HG03103 (cell line): ENCODE results near the gene ELMOD1.

ENCODE experiments used
- ATAC-seq: cut with Tn5 transposase; IDR thresholded peaks from one replicate; pipeline ENCODE4 v1.9.1; 2021; ENCODE audit warnings: low read depth; ENCODE audit not compliant: unreplicated experiment

ELMOD1 gene

DNA sequence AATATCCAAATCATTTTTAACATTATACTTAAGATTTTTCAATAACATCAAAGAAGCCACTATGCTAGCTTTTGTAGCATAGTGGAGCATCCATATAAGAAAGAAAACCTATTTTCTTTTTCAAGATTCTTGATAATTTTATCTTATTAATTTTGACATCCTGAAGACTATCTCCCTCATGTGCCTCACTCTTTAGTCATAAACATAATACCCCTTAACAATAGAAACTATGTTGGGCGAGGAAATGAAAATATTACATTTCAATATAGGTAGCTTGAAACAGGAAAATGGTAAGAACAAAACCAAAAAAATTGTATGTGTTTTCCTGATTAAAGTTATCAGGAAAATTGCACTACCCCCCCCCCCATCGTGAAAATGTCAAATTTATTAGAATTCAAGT, 40.1 kb downstream of the ELMOD1 start:
- ATAC-seq: no peak

DNA sequence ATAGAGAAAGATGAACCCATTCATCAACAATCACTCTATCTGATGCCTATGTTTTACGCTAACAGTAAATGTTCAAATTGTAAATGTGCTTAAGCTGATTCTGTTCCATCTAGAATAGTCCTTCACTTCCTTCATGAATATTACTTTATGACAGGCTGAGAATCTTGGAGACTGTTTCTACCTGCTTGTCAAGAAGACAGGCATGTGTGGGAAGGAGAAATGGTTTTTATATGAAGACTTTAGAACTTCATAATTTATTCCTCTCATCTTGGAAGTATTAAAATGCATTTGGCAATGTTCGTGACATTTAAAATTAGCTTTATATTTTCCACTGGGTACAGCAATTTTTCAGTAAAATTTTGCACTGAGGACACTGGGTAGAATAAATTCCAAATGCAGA, 41.0 kb downstream of the ELMOD1 start:
- no peak for ATAC-seq

DNA sequence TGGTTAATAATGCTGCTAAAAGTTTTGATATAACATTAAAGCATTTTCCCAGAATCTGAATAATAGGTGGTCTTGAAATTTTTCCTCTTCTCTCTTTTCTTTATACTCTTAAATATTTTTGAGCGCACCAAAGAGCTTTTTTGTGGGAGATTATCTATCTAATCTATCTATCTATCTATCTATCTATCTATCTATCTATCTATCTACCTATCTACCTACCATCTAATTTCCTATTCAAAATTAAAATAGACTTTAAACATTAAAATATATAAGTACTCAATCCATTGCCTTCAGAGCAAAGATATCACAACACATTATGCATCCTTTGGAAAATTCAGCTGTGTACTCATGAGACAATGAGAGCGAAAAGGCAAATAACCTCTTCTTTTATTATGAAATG, 55.8 kb downstream of the ELMOD1 start:
- ATAC-seq: no peak

DNA sequence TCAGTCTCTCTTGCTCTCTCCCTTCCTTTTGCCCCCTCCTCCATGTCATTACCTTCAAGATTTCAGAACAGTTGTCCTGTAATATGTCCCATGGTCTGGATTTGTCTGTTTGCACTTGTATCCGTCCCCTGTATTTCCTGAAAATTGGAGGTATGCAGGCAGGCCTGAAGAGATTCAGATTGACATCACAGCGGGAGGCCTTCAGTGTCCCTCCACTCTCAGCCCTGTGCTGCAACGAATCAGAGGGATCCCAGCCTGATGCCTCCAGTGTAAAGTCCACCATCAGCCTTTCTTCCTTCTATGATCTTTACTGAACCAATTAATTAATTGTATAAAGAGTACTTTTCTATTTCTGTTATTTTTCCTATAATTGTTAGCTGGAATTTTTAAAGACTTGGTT, 57.3 kb downstream of the ELMOD1 start:
- ATAC-seq: no peak

DNA sequence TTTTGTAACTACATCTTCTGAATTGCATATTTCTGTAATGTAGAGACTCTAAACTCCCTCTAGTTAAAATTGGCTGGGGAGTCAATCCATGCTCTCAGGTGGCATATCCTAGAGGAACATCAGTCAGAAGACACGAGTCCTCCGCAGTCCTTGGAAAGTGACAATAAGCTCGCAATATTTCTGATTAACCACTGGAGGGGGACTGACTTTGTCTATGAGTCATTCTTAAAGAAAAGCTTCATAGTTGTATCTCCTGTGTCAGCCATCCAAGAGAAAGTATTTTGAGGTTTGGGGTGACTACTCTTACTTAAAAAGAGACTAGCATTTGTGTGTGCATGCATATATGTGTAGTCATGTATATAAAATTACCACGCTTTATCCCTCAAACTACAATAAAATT, 60.7 kb downstream of the ELMOD1 start:
- ATAC-seq: no peak

DNA sequence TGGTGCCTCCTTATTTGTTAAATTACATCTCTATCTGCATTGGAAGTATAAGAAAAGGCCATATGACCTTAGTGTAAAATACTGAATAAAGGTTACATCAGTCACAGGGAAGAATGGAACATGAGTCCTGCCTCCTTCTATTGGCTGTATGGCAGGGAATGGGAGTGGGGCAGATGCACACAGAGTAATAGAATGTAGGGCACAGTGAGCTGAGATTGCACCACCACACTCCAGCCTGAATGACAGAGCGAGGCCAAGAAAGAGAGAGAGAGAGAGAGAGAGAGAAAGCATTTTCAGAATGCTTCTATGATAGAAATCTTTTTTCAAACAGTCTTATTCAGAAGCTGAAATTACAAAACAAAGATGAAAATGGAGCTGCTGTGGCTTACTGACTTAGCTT, 62.1 kb downstream of the ELMOD1 start:
- no peak for ATAC-seq

DNA sequence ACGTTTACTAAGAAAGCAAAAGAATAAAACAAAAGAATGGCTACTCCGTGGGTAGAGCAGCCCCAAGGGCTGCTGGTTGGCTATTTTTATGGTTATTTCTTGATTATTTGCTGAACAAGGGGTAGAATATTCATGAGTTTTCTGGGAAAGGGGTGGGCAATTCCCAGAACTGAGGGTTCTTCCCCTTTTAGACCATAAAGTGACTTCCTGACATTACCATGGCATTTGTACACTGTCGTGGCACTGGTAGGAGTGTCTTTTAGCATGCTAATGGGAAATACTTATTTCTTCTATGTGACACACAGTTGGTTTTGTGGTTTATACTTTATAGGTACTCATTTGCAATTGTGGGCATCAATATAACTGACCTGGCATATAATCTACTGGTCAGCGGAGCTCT, 64.7 kb downstream of the ELMOD1 start:
- ATAC-seq: no peak

DNA sequence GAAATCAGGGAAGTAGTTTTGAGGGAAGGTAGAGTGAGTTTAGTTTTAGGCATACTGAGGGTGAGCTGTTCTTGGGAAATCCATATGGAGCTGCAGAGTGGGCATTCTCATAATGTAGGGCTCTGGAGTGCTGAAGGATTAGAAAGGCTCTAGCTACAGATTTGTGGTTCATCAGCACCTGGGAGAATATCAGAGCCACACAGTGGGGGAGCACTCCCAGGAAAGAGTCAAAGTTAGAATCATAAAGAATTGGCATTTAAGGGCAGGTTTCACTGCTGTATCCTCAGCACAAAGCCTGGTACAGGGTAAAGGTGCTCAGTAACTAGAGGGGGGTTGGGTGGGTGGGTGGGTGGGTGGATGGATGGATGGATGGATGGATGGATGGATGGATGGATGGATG, 68.4 kb downstream of the ELMOD1 start:
- ATAC-seq: no peak

DNA sequence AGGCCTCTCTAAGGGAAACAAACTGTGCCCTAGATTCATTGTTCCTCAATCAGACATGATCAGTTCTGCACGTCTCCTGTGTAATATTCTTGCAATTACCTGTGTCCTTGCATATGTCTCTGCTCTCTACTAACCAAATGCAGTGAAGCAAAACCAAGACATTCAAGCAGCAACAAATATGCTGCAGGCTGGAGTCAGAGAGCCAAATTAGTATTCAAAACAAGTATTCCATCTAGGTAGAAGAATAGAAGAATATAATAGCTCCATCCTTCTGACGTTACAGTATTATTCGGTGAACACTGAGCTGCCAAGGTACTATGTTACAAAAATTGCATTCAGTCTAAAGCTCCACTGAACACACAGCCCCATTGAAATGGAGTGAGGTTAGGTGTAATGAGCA, 69.1 kb downstream of the ELMOD1 start:
- ATAC-seq: no peak

DNA sequence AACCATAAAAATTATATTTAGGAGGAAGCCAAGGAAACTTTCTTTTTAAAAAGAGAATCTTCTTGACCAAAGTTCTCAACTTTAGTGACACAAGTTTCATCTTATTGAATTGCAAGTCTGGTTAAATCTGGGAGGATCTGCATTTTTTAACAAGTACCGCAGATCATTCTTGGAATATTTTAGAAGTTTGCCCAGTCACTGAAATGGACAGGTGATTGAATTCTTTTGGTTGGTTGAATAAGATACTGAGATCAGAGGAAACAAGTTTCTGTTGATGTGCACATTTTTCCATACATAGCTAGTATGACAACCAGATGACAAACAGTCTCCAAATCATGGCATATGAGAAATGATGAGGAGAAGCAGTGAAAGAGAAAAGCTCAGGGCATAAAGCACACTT, 70.7 kb downstream of the ELMOD1 start:
- ATAC-seq: no peak

DNA sequence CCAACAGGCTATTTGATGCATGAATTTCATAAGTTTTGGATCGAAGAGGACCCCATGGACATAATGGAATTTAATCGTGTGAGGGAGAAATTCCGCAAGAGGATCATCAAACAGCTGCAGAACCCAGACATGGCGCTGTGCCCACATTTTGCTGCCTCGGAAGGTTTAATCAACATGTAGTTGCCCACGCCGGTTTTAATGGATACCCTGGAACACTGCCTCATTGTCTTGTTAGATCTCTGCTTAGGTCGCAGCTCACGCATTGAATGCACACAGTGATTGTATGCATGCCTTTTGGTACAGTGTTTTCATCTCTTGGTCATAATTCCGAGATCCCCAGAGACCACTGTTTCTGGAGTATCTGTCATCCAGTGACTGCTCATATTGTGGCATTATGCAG, 74.1 kb downstream of the ELMOD1 start:
- ATAC-seq: no peak

DNA sequence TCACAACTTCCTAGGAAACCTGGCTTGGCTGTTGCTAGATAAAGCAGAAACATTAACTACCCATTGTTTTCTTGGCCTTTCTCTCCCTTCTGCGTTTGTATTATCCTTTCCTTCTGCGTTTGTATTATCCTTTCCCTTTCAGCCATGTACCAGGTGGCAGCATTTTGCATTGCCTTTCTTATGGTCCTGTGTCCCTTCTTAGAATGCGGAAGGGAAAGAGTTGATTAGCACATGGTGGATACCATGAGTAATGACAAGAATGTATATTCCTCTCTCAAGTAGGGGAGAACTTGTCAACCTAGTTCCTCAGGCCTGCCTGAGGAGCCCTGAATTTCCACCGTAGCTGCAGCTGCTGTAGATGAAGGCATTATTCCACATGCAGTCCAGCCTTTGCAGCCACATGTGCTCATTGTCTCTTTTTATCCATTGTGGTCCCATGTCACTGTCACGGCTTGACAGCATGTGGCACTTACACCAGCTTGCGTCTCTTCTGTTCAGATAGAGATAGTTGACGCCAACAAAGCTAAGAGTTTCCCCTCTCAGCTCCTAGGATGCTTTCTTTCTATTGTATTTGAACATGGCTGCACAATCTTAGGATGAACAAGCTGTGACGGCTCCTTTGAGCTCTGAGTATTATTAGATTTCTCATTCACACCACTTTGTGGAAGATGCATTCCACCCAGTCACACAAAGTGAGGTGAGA, 76.1 kb downstream of the ELMOD1 start:
- no peak for ATAC-seq

DNA sequence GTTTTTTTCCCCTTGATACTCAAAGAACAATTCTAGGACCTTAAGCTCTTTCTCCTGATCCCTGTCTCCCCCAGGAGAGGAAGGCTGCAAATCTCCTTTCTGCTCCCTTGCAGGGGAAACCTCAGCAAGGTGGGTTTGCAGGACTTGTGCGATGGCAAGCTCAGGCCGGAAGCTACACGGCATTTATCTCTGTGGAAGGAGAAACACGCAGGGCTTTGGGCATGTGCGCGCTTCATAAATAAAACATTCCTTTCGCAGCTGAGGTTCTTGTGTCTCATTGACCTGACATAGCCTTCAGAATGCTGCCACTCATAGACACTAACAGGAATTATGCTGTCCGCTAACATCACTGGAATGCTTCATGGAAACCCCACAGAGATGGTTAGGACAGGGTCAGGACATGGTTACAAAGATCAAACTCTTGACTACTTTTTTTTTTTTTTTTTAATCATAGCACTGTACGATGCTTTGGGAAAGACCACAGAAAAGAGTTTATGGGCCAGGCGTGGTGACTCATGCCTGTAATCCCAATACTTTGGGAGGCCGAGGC, 78.3 kb downstream of the ELMOD1 start:
- ATAC-seq: no peak

DNA sequence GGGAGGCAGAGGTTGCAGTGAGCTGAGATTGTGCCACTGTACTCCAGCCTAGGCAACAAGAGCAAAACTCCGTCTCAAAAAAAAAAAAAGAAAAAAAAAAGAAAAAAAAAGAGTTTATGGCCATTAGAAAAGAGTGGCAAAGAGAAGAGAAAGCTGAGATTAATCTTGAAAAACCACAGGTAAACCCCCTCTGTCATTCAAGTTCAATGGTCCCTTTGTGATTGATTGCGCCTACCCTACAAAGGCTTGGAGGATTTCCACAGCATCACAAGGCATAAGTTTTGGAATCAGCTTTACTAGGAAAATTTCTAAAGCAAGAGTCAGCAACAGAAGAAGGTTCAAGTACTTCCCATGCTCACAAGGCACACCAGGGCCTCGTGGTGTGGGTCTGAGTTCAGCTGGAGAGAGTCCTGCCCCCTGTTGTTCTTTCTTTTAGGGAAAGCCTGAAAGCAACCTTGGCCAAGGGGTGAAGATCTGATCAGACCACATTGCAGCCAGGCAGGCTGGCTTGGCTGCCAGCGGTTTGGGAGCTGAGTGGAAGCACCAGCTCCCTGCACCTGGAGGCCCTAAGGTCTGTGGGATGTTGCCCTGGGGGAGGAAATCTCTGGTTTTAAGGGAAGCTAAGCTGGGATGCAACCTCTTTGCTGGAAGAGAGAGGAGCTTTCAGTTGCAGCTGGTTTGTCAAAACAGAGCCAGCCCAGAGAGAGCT, 79.1 kb downstream of the ELMOD1 start:
- no peak for ATAC-seq

DNA sequence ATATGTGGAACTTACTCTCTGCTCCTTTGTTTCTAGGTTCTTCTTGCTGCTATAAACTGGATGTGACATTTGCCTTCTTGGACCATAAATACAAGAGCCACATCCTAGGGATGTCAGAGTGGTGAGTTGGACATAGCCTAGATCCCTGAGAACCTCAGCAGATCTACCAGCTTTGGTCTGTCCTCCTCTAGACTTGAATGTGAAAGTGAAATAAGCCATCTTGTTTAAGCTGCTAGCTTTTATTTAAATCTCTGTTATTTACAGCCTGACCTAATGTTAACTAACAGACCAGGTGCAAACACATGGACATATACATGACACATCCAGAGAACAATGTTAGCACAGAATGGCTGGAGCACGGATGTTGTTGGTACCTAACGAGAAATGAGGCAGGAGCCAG, 85.0 kb downstream of the ELMOD1 start:
- ATAC-seq: no peak

DNA sequence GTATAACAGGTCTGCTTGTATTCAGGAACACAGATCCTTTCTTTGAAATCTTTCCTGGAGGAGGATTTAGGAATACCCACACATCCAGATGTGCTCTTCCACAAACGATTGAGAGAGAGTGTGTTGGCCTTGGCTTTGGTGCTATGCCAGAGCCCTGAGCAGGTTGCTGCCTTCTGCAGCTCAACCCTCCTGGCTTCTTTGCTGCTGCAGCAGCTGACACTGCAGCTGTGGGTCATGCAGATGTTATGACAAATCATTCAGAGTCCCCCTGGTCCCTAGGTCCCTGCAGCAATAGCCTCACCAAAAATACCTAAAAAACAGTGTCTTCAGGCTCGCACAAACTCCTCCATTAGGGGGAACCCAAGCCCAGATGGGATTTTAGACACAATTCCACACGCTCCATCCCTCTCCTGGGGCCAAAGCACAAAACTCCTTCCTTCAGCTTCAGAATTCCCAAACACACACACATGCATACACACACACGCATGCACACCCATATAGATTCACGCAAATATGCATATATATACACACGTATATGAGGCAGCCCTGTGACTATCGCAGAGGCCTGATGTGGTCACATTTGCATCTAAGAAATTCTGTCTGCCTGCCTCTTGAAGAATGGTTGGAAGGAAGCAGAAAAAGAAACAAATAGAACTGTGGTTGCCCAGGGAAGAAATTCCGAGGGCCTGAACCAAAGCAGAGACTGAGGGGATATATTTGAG, 85.5 kb downstream of the ELMOD1 start:
- ATAC-seq: no peak

DNA sequence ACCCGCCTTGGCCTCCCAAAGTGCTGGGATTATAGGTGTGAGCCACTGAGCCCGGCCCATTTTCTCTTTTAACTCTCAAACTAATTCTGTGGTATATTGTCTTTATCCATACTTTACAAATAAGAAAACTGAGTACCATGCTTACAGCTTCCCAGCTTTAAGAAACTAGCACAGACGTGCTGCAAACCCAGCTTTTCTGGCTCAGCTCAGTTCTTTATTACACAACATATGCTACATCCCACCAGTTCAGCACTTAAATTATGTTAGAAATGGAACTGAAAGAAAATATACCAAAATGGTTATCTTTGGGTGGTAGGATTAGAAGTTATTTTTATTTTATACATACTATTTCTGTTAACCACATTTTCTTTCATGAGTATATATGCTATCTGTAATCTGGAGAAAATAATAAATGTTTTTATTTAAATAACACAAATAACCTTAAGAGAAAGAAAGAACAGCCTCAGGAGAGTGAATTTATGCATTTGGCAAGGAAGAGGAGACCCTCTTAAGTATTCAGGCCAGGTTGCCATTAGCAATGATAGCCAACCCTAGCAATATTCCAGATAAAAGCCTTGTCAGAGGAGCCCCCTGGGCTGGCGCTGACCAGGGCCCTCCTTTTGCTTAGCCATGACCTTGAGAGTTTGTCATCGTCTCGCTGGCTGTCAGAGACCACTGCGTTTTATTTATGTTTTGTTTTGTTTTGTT, 87.1 kb downstream of the ELMOD1 start:
- ATAC-seq: no peak

DNA sequence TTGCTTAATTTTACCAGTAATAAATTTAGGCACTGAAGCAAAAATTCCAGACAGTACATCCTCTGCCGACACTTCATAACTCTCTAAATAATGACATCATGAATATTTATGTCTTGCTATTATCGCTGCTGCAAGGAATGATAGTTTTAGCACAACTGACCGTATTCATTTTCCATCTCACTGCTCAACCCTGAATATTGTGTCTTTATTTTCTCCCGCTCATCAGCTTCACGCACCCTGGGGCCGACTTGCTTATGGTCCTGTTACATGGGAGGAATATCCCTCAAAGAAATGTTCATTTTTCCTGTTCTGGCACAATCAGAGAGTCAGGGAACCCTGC, 87.7 kb downstream of the ELMOD1 start:
- ATAC-seq: no peak

DNA sequence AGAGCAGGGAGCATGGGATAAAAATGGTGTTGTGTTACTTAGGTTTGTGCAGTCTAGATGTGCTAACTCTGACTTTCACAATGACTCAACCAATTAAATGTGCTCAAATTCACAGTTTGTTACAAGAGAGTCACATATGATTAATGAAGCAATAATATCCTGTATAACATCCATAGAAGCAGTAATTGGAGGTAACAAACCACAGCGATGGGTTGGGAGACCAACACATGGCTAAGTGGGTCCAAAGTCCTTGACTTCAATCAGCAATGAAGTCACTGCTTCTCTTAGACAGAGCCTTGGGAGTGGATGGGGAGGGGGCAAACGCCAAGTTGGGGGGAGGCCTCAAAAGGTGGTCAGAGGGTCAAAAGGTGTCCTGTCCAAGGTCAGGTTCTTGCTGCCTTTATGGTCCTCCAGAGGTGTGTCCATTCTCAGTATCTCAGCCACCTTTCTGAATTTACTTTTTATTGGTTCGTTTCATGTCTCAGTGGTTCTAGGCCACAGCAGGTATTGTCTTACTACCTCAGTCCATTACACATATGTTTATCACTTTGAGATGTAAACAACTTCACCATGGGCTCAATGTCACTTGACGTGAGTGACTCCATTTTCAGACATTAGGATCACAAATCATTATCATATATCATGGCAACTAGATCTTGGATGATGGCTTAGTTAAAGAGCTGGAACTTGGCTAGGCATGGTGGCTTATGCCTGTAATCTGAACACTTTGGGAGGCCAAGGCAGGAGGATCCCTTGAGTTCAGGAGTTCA, 88.5 kb downstream of the ELMOD1 start:
- no peak for ATAC-seq

DNA sequence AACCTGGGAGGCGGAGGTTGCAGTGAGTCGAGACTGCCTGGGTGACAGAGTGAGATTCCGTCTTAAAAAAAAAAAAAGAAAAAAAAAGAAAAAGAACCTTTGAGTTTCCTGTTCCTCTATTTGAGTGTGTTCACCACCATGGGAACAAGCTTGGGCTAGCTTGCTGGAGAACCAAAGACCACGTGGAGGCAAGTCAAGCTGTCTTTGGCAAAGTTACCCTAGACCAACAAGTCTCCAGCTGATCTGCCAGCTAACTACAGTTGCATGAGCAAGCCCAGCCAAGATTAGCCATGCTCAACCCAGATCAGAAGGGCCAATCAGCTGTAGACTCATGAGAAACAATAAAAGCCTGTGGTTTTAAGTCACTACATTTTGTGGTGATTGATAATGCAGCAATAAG, 91.2 kb downstream of the ELMOD1 start:
- ATAC-seq: no peak
